Left lung (tissue), 10 donors: ENCODE results near the gene BBIP1. TPM values are rescaled to one million over a fixed set of nuclear protein-coding genes. Genes with fewer than 3 reads are reported as not detected.
A peak's percentile ranks its signal among the peaks of the same experiment; 100 is the strongest.

Experiments
- ATAC-seq: fragments of 200-7000 bp; cut with Tn5 transposase; one replicate; pipeline ENCODE4 v1.9.1; 2020; ENCODE audit warnings: moderate library complexity
- DNase-seq, 4 donors: peaks; one replicate each; pipeline ENCODE4 v3.0.0-alpha.2; 2013 to 2020
- H3K27ac ChIP-seq, 2 donors: fragments of 200-600 bp; sonication (generic) in 1 of 2; one replicate each; pipeline versions ENCODE4 v1.5.0 to v1.8.0; 2020 to 2021
- H3K27me3 ChIP-seq, 2 donors: fragments of 200-600 bp; sonication (generic) in 1 of 2; one replicate each; pipeline versions ENCODE4 v1.5.0 to v1.8.0; 2020 to 2021
- H3K36me3 ChIP-seq, 2 donors: fragments of 200-600 bp; sonication (generic) in 1 of 2; one replicate each; pipeline versions ENCODE4 v1.5.0 to v1.8.0; 2020 to 2021
- H3K4me1 ChIP-seq, 2 donors: fragments of 200-600 bp; one replicate each; pipeline ENCODE4 v1.8.0; 2021
- H3K4me3 ChIP-seq, 2 donors: fragments of 200-600 bp; sonication (generic) in 1 of 2; one replicate each; pipeline versions ENCODE4 v1.5.0 to v1.8.0; 2020 to 2021; ENCODE audit warnings: mild to moderate bottlenecking in 1 of 2
- H3K9me3 ChIP-seq, 2 donors: fragments of 200-600 bp; sonication (generic) in 1 of 2; one replicate each; pipeline versions ENCODE4 v1.5.0 to v1.8.0; 2020 to 2021
- intact Hi-C, 2 donors: fragments of 100-400 bp; cut with DNase I; formaldehyde crosslinking; loops; one replicate each; pipeline versions ENCODE4 v1.11.2 to v1.14.2; 2022
- polyA plus RNA-seq, 6 donors: library from polyadenylated mRNA; unstranded; fragments of 120-200 nt; gene quantifications; one replicate each; pipeline ENCODE4 v1.2.1, GENCODE V29; 2013; ENCODE audit not compliant: insufficient read length in 6 of 6
- total RNA-seq, 2 donors: library from RNA; stranded (reverse); fragmentation: NEBNext Ultra II Directional; extraction: Animal tissue kit (Norgen Biotek cat#: 25700); gene quantifications; one replicate each; pipeline ENCODE4 v1.2.1, GENCODE V29; 2021
- TF ChIP-seq, protein P1 (sequence below), 2 donors: fragments of 200-600 bp; sonication (generic) in 1 of 2; IDR thresholded peaks; one replicate each; pipeline versions ENCODE4 v1.5.0 to v1.8.0; 2021; ENCODE audit warnings: antibody characterized with exemption in 2 of 2
- donor health status: DM: no; HTN: yes; CAD: no.
- donor health status: DM: no; HTN: no; CAD: no.

The BBIP1 gene
- total and polyA plus RNA-seq, 8 donors, result 22.6 to 62.9 (median 52.2) TPM

DNA sequence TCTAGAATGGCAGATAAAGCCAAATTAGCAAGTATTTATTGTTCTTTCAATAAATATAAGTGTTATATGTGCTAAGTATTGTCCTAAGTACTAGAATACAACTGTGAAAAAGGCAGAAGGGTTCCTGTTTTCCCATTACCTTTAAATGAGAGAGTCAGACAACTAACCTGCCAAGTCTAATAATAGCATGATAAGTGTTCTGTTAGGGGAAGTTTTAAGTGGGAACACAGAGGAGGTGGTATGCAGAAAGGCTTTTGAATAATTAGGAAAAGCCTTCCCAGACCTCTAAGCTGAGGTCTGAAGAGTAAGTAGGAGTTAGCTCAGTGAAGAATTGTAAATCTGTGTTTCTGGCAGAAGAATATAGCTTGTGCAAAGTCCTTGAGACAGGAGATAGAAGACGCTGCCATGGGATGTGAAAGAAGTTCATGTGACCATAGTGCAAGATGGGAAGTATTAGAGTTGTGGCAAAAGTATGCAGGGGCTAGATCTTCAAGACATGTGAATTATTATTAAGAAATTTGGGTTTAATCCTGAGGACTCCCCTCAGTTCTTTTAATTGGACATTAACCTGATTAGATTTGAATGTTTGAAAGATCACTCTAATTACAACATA, 12.9 kb upstream of the BBIP1 start:
- H3K27me3 ChIP-seq, result no peaks in the 10 kb centered on the region
- H3K4me3 ChIP-seq, result no peak overlapping the region
- H3K27ac ChIP-seq, result peak overlapping the region in 1 of 2 donors; percentile 2
- no peaks in the 10 kb centered on the region for H3K36me3 ChIP-seq
- DNase-seq, result no peak
- intact Hi-C loops, result no loop called here
- H3K4me1 ChIP-seq, result peaks cover 6 to 32% of the 10 kb centered on the region in 2 donors
- peak; percentile 77 for ATAC-seq
- no peaks in the 10 kb centered on the region for H3K9me3 ChIP-seq
- TF ChIP-seq, protein P1, sequence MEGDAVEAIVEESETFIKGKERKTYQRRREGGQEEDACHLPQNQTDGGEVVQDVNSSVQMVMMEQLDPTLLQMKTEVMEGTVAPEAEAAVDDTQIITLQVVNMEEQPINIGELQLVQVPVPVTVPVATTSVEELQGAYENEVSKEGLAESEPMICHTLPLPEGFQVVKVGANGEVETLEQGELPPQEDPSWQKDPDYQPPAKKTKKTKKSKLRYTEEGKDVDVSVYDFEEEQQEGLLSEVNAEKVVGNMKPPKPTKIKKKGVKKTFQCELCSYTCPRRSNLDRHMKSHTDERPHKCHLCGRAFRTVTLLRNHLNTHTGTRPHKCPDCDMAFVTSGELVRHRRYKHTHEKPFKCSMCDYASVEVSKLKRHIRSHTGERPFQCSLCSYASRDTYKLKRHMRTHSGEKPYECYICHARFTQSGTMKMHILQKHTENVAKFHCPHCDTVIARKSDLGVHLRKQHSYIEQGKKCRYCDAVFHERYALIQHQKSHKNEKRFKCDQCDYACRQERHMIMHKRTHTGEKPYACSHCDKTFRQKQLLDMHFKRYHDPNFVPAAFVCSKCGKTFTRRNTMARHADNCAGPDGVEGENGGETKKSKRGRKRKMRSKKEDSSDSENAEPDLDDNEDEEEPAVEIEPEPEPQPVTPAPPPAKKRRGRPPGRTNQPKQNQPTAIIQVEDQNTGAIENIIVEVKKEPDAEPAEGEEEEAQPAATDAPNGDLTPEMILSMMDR (IDR thresholded peaks at IDR 0.05), result no peak

DNA sequence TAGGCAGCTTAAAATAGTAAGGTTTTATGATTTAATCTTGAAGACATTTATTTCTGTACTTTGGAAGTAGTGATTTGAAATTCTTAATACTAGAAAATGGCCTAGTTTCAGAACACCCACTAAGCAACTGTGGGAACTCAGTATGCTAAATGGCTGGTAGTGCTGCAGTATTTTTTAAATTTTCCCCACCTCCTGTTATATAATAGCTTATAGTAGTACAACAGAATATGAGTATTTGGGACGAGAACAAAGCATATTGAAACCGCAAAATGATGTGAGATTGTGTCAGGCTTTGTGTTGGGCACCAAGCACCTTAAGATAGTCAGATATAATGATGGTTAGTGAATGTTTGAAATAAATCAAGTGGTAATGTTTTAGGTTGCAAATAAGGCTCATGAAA, 8.5 kb upstream of the BBIP1 start:
- Histone ChIP-seq H3K27me3 (no peaks in the 10 kb centered on the region), H3K9me3 (no peaks in the 10 kb centered on the region), H3K27ac (no peak overlapping the region), H3K4me1 (peaks cover 6 to 56% of the 10 kb centered on the region in 2 donors), H3K4me3 (no peak overlapping the region), H3K36me3 (no peaks in the 10 kb centered on the region)
- TF ChIP-seq, protein P1 (IDR thresholded peaks at IDR 0.05), result no peak
- intact Hi-C loops, result no loop called here
- DNase-seq (no peak), ATAC-seq (no peak)

DNA sequence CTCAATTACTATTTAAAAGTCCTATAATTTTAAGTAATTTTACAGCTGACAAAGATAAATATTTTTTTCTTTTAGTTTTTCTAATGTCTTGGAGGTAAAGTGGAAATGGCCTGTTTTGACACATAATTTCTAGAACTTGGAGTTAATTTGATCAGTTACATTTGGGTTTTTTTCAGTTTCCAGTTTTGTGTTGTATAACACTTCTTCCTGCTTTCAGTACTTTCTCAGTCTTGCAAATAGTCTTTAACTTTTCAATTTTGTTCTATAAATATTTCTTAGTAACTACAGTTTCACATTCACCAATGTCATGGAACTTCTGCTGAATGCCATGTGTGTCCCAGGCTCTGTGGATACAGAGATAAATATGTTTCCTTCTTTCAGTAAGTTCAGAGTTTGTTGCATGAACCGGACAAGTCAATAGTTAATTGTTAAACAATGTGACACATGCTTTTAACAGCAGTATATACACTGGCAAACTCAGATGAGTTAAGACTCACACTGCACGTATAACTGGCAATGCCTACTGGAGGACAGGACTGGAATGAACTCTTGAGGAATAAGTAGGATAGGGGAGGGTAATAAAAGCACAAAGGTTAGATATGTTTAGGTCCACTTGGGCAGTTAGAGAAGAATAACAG, 5.0 kb upstream of the BBIP1 start:
- ATAC-seq (no peak), DNase-seq (no peak)
- Histone ChIP-seq H3K36me3 (no peaks in the 10 kb centered on the region), H3K4me1 (peaks cover 0 to 50% of the 10 kb centered on the region in 2 donors), H3K27ac (no peak overlapping the region), H3K4me3 (no peak overlapping the region), H3K9me3 (no peaks in the 10 kb centered on the region), H3K27me3 (no peaks in the 10 kb centered on the region)
- intact Hi-C loops, result no loop called here
- TF ChIP-seq, protein P1 (IDR thresholded peaks at IDR 0.05), result no peak

DNA sequence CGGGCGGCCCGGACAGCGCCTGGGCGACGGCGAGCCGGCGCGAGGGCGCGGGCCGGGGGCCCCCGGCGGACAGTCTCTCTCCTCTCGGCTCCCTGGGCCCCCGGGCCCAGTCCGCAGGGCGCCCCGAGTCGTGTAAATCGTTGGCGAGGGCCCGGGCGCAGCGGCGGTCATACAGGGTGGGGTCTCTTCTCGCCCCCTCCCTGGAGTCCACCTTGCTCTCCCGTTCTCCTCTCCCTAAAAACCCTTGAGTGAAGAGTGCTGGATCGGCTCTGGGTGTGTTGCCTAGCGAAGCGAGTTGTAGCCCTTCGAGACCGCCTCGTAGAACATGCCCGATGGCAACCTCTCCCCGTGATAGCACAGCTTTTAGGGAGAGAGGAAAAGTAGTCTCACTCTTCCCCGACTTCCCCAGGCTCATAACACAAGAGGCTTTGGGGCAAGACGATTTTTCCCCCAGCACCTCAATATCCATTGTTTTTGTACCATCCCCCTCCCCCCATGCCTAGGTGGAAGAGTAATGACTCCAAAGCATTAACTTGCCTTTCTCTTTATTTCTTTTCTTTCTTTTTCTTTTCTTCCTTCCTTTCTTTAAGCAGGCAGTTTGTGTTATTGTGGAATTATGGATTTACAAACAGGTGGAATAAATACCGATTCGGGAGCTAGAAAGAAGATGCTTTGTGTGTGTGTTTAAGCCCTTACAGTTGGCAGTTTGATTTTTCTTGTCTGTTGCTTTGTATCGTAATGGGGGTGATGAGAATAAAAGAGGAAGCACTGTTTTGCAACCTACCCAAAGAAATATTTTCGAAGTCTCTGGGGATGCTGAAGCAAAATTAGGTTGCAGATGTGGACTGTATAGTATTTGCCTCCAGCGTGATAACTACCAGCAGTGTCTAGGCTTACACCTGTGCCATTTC, 1.2 kb upstream of the BBIP1 start:
- TF ChIP-seq, protein P1 (IDR thresholded peaks at IDR 0.05), result no peak
- Histone ChIP-seq H3K27me3 (no peaks in the 10 kb centered on the region), H3K27ac (peak overlapping the region; percentile 90 to 100), H3K4me3 (peak overlapping the region; percentile 56 to 62), H3K4me1 (peaks cover 4 to 46% of the 10 kb centered on the region in 2 donors), H3K9me3 (no peaks in the 10 kb centered on the region), H3K36me3 (no peaks in the 10 kb centered on the region)
- peak; percentile 52 to 88 (median 54) for DNase-seq
- ATAC-seq, result no peak
- intact Hi-C loops, result no loop called here
